AG10803 (cell line): ENCODE data around the gene ZNF750.

Experiments
- DNase-seq: peaks from one replicate; pipeline ENCODE4 v3.0.0; 2010; ENCODE audit warnings: low read depth
- H3K4me3 ChIP-seq: 2 replicates; pipeline ENCODE4 v1.5.1; 2011; ENCODE audit warnings: mild to moderate bottlenecking, low read length, control low read depth
- TF ChIP-seq, protein P1 (sequence below): conservative IDR thresholded peaks from 2 replicates; pipeline ENCODE4 v1.5.1; 2011; ENCODE audit warnings: mild to moderate bottlenecking, low read length, control low read depth, inconsistent platforms

Gene ZNF750

DNA sequence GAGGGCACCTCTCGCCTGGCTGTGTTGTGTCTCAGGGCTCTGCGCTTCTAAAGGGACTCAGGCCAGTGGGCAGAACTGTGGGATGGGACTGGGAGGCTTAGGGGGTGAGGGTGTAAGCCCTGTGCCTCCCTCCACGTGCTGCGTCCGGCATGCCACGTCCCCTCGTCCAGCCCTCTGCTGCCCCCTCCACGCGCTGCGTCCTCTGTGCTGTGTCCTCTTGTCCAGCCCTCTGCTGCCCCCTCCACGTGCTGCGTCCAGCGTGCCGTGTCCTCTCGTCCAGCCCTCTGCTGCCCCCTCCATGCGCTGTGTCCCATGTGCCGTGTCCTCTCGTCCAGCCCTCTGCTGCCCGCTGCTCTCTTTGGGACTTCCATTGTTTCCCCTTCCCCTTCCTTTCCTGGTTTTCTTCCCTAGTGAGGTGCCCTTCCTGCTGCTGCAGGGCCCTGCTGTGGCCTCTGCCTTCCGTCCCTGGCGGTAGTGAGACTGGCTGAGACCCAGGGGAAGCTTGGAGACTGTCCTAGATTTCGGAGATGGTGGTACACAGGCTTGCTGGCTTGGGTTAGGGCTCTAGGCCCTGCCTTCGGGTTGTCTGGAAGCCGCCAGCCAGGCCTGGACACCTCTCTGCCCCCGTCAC is 6.4 kb upstream of the ZNF750 start:
- TF ChIP-seq, protein P1, sequence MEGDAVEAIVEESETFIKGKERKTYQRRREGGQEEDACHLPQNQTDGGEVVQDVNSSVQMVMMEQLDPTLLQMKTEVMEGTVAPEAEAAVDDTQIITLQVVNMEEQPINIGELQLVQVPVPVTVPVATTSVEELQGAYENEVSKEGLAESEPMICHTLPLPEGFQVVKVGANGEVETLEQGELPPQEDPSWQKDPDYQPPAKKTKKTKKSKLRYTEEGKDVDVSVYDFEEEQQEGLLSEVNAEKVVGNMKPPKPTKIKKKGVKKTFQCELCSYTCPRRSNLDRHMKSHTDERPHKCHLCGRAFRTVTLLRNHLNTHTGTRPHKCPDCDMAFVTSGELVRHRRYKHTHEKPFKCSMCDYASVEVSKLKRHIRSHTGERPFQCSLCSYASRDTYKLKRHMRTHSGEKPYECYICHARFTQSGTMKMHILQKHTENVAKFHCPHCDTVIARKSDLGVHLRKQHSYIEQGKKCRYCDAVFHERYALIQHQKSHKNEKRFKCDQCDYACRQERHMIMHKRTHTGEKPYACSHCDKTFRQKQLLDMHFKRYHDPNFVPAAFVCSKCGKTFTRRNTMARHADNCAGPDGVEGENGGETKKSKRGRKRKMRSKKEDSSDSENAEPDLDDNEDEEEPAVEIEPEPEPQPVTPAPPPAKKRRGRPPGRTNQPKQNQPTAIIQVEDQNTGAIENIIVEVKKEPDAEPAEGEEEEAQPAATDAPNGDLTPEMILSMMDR, result no peak
- DNase-seq, result no peak
- no peak overlapping the region for H3K4me3 ChIP-seq

DNA sequence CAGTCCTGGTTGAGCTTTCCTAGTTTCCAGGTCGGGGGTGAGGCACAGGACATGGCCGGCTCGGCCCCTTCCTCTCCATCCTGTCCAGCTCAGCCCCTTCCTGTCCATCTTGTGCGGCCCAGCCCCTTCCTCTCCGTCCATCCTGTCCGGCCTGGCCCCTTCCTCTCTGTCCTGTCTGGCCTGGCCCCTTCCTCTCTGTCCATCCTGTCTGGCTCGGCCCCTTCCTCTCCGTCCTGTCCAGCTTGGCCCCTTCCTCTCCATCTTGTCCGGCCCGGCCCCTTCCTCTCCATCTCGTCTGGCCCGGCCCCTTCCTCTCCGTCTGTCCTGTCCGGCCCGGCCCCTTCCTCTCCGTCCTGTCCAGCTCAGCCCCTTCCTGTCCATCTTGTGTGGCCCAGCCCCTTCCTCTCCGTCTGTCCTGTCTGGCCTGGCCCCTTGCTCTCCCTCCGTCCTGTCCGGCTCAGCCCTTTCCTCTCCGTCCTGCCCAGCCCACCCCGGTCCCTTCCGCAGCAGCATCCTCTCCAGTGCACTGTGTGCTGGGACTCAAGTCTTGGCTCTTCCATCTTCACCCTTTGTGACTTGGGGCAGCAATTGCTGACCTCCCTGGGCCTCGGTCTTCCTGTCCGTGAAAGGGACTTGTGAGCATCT is 5.5 kb upstream of the ZNF750 start:
- TF ChIP-seq, protein P1, result no peak
- no peak for DNase-seq
- no peak overlapping the region for H3K4me3 ChIP-seq

DNA sequence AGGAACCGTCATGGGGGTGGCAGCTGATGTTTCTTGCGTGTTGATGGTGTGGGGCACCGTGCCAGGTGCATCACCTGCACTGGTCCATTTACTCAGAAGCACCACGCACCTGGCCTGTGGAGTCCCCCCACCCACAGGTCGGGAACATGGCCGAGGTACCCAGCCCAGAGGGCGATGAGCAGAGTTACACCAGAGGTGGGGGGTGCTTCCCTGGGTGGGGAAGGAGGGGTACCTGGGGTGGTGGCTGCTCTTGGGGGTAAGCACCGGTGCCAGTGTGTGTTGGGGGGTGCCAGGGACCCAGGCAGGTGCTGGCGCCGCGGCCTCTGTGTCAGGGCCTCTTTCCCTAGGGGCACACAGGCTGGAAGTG is 5.0 kb upstream of the ZNF750 start:
- TF ChIP-seq, protein P1, result no peak
- no peak for DNase-seq
- no peak overlapping the region for H3K4me3 ChIP-seq

DNA sequence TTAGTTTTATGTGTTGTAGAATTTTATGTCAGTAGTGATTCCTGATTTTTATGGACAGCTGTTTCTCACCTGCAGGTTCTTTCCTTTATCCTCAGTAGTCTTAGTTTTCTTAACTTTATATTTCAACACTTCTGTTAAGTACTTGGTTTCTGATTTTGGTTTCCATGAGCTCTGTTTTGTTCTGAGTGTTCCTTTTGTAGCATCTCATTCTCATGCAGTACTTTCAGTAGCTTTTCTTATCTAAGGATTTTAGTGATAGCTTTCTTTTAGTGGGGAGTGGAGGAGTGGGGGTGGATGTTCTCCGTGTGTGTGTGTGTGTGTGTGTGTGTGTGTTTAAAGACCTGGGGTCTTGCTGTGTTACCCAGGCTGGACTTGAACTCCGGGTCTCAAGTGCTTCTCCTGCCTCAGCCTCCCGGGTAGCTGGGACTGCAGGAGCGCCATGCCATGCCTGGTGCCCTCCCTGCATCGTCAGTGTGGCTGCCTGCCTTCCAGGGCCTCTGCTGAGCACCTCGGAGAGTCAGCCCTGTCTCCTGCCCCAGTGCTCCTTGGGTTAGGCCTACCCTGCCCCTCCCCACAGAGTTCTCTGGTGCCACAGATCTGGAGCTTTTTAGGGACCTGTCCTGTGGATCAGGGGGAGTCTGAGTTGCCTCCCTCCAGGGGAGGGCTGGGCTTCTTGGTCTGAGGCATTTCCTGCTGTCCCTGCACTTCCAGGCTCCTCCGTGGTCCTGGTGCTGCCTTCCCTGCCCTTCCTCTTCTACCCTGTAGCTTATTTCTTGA is 4.3 kb upstream of the ZNF750 start:
- no peak overlapping the region for H3K4me3 ChIP-seq
- TF ChIP-seq, protein P1, result no peak
- no peak for DNase-seq

DNA sequence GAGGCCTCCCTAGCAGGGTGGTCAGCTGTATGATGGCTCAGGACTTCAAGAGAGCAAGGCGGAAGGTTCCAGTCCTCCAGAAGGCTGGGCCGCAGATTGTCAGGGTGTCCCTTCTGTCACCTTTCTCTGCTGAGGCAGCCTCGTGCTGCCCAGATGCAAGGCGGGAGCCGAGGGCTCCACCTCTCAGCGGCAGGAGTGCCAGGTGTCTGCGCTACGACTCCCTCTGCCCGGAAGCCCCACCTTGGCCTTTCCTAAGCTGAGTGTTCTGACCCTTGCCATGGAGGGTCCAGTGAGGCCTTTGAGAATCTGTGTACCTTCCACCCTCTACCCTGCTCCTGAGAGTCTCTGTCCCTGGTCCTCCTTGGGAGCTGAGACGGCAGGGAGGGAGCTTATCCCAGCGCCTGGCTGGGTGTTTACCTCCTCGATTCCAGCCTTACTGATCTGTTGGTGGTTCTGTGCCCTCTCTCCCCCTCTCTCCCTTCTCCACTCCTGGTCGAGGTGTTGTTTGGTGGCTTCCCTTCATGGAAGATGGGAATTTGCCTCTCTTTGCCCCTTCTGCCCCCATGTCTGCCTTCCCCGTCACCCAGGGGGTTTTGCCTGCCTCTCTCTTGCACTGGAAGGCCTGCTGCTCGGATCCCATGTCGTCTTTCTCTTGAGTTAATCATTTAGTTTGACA is 2.2 kb upstream of the ZNF750 start:
- H3K4me3 ChIP-seq, result no peak overlapping the region
- DNase-seq, result no peak
- TF ChIP-seq, protein P1, result no peak

DNA sequence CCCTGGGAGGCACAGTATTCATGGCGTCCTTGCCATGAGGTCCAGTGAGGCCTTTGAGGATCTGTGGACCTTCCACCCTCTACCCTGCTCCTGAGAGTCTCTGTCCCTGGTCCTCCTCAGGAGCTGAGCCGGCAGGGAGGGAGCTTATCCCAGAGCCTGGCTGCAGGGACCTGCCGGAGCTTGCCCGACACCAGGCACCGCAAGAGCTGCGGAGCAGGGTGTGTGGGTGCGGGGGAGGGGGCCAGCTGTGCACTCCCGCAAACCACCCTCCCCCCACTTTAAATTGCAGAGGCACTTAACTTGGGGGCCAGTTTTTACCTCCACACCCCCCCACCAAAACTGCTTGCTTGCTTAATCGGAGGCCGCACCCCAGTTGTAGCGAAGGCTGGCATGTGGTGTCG is 609 bp upstream of the ZNF750 start:
- H3K4me3 ChIP-seq, result no peak overlapping the region
- TF ChIP-seq, protein P1, result no peak

More for the DNA sequence above, 609 bp upstream of the ZNF750 start:
- DNase-seq, result no peak
